H1 (cell line): Measurements from ENCODE around the gene CELSR1. TPM values are rescaled to one million over a fixed set of nuclear protein-coding genes. Genes with fewer than 3 reads are reported as not detected.

Source experiments
- CTCF ChIA-PET: fragments of 300-600 bp; sonication (Branson Sonifier 250); formaldehyde crosslinking; loops from one replicate; lab custom pipeline; 2021; ENCODE audit not compliant: partially characterized antibody; lab: Charles Lee
- POLR2A ChIA-PET: fragments of 300-600 bp; sonication (Branson Sonifier 250); formaldehyde crosslinking; loops from one replicate; lab custom pipeline; 2021; ENCODE audit warnings: inconsistent platforms; ENCODE audit not compliant: partially characterized antibody; lab: Charles Lee
- DNase-seq, 2 experiments: peaks; one replicate each; pipeline versions ENCODE4 v3.0.0 to v3.0.0-alpha.2; 2010 to 2022; ENCODE audit warnings: low spot score in 2 of 2, low read depth in 1 of 2, mixed read lengths in 1 of 2
- FAIRE-seq: peaks from 2 replicates; lab custom pipeline; 2011; peaks lifted over from hg19 to GRCh38; lab: Jason Lieb, UNC
- H2AFZ ChIP-seq: 2 replicates; pipeline ENCODE4 v1.8.1; 2012; ENCODE audit warnings: low read length, inconsistent platforms
- H2AK5ac ChIP-seq: 2 replicates; pipeline ENCODE4 v1.6.1; 2013; ENCODE audit warnings: low read depth, low read length
- H2BK120ac ChIP-seq: replicated peaks from 2 replicates; pipeline ENCODE3; 2013; ENCODE audit warnings: low read depth, low read length, inconsistent platforms
- H2BK12ac ChIP-seq: 2 replicates; pipeline ENCODE4 v1.6.1; 2013; ENCODE audit warnings: low read depth, low read length
- H2BK15ac ChIP-seq: 2 replicates; pipeline ENCODE4 v1.6.1; 2013; ENCODE audit warnings: low read length
- H2BK20ac ChIP-seq: 2 replicates; pipeline ENCODE4 v1.6.1; 2013; ENCODE audit warnings: low read length
- H2BK5ac ChIP-seq: 2 replicates; pipeline ENCODE4 v1.6.1; 2013; ENCODE audit warnings: low read depth, low read length
- H3K14ac ChIP-seq: 2 replicates; pipeline ENCODE4 v1.6.1; 2013; ENCODE audit warnings: inconsistent platforms; ENCODE audit not compliant: insufficient read length
- H3K18ac ChIP-seq: 2 replicates; pipeline ENCODE4 v1.6.1; 2013; ENCODE audit warnings: low read length; ENCODE audit errors: extremely low read depth
- H3K23ac ChIP-seq: 2 replicates; pipeline ENCODE4 v1.6.1; 2013; ENCODE audit warnings: inconsistent platforms; ENCODE audit not compliant: insufficient read length
- H3K23me2 ChIP-seq: 2 replicates; pipeline ENCODE4 v1.6.1; 2013; ENCODE audit warnings: low read depth, low read length
- H3K27ac ChIP-seq: 2 replicates; pipeline ENCODE4 v1.6.1; 2011; ENCODE audit warnings: low read depth, low read length, inconsistent platforms
- H3K27me3 ChIP-seq, 4 experiments: replicated peaks in 1 of 4; 1 replicate in 1 of 4; 2 replicates in 3 of 4; pipeline versions ENCODE4 v1.6.1 to v1.8.1; 2011 to 2013; ENCODE audit warnings: low read length in 3 of 4, mild to moderate bottlenecking in 3 of 4, inconsistent platforms in 2 of 4, mixed read lengths in 2 of 4, moderate library complexity in 1 of 4; ENCODE audit not compliant: control insufficient read depth in 3 of 4, insufficient read depth in 3 of 4; ENCODE audit errors: extremely low read depth in 1 of 4
- H3K36me3 ChIP-seq, 4 experiments: 2 replicates each; pipeline versions ENCODE4 v1.6.1 to v1.8.1; 2011 to 2013; ENCODE audit warnings: mild to moderate bottlenecking in 4 of 4, low read length in 3 of 4, moderate library complexity in 2 of 4, control low read depth in 1 of 4, inconsistent platforms in 1 of 4; ENCODE audit not compliant: insufficient read depth in 4 of 4, control insufficient read depth in 2 of 4
- H3K4ac ChIP-seq: replicated peaks from 2 replicates; pipeline ENCODE3; 2013; ENCODE audit warnings: low read length, low read depth, mixed read lengths, inconsistent platforms; ENCODE audit not compliant: insufficient read length
- H3K4me1 ChIP-seq, 4 experiments: replicated peaks in 1 of 4; 1 replicate in 1 of 4; 2 replicates in 3 of 4; pipeline versions ENCODE4 v1.6.1 to v1.8.1; 2011 to 2013; ENCODE audit warnings: low read length in 3 of 4, inconsistent platforms in 2 of 4, mixed read lengths in 1 of 4; ENCODE audit not compliant: insufficient read depth in 4 of 4, control insufficient read depth in 3 of 4
- H3K4me2 ChIP-seq, 2 experiments: 2 replicates each; pipeline versions ENCODE4 v1.6.1 to v1.8.1; 2011 to 2013; ENCODE audit warnings: low read depth in 2 of 2, low read length in 2 of 2, control low read depth in 1 of 2, inconsistent platforms in 1 of 2, mild to moderate bottlenecking in 1 of 2; ENCODE audit not compliant: insufficient read depth in 1 of 2
- H3K4me3 ChIP-seq, 4 experiments: fragments of 200-600, 300-600 bp in 1 of 4; sonication (generic), shearing (Covaris generic), sonication (Bioruptor Twin) in 1 of 4; 2 replicates each; pipeline versions ENCODE4 v1.5.1 to v1.8.1; 2011 to 2016; ENCODE audit warnings: low read length in 4 of 4, low read depth in 3 of 4, control low read depth in 2 of 4, inconsistent platforms in 2 of 4, mild to moderate bottlenecking in 2 of 4, mixed read lengths in 1 of 4, moderate library complexity in 1 of 4; ENCODE audit not compliant: insufficient read depth in 2 of 4; ENCODE audit errors: extremely low read depth in 1 of 4
- H3K56ac ChIP-seq: replicated peaks from 2 replicates; pipeline ENCODE3; 2013; ENCODE audit warnings: low read depth, mild to moderate bottlenecking, mixed read lengths, low read length, inconsistent platforms; ENCODE audit not compliant: insufficient read length
- H3K79me1 ChIP-seq: 2 replicates; pipeline ENCODE4 v1.6.1; 2013; ENCODE audit warnings: low read depth, low read length, control low read depth
- H3K79me2 ChIP-seq, 2 experiments: 2 replicates each; pipeline versions ENCODE4 v1.6.1 to v1.8.1; 2012 to 2013; ENCODE audit warnings: low read length in 2 of 2, mild to moderate bottlenecking in 2 of 2, inconsistent platforms in 1 of 2; ENCODE audit not compliant: insufficient read depth in 2 of 2, control insufficient read depth in 1 of 2
- H3K9ac ChIP-seq, 4 experiments: replicated peaks in 1 of 4; 1 replicate in 1 of 4; 2 replicates in 3 of 4; pipeline versions ENCODE4 v1.6.1 to v1.8.1; 2011 to 2013; ENCODE audit warnings: low read depth in 3 of 4, low read length in 3 of 4, control low read depth in 2 of 4, mild to moderate bottlenecking in 2 of 4, moderate library complexity in 2 of 4, inconsistent platforms in 1 of 4; ENCODE audit errors: extremely low read depth in 1 of 4
- H3K9me3 ChIP-seq, 2 experiments: 2 replicates each; pipeline versions ENCODE4 v1.6.1 to v1.8.1; 2012 to 2013; ENCODE audit warnings: mild to moderate bottlenecking in 2 of 2, moderate library complexity in 2 of 2, control low read depth in 1 of 2, inconsistent platforms in 1 of 2, low read depth in 1 of 2, low read length in 1 of 2, mixed read lengths in 1 of 2; ENCODE audit not compliant: insufficient read depth in 2 of 2
- H4K20me1 ChIP-seq, 2 experiments: replicated peaks in 1 of 2; 2 replicates each; pipeline versions ENCODE3 to v1.8.1; 2011 to 2013; ENCODE audit warnings: inconsistent platforms in 2 of 2, low read length in 2 of 2, mild to moderate bottlenecking in 1 of 2; ENCODE audit not compliant: insufficient read depth in 2 of 2, control insufficient read depth in 1 of 2
- H4K5ac ChIP-seq: 2 replicates; pipeline ENCODE4 v1.6.1; 2013; ENCODE audit warnings: low read length, low read depth, mixed read lengths, inconsistent platforms; ENCODE audit not compliant: insufficient read length
- H4K8ac ChIP-seq: 2 replicates; pipeline ENCODE4 v1.8.0; 2013; ENCODE audit warnings: mild to moderate bottlenecking, moderate library complexity, low read length, inconsistent platforms; ENCODE audit not compliant: insufficient read depth; ENCODE audit errors: extremely low read depth
- H4K91ac ChIP-seq: replicated peaks from 2 replicates; pipeline ENCODE3; 2013; ENCODE audit warnings: low read length, mixed read lengths, inconsistent platforms; ENCODE audit not compliant: insufficient read length
- ASH2L ChIP-seq: fragments of 200-600, 300-600 bp; sonication (generic); IDR thresholded peaks from one replicate; pipeline ENCODE4 v1.7.1; 2017; ENCODE audit warnings: low read length
- BACH1 ChIP-seq: IDR thresholded peaks from 2 replicates; pipeline ENCODE4 v1.6.1; 2012; ENCODE audit warnings: low read length, improper control_type of control experiment
- E2F6 ChIP-seq: IDR thresholded peaks from 2 replicates; pipeline ENCODE4 v1.6.1; 2012; ENCODE audit warnings: inconsistent platforms
- POU5F1 ChIP-seq: IDR thresholded peaks from 2 replicates; pipeline ENCODE4 v1.6.1; 2011; ENCODE audit warnings: low read depth, mild to moderate bottlenecking, low read length, moderate library complexity
- RXRA ChIP-seq: IDR thresholded peaks from 2 replicates; pipeline ENCODE4 v1.6.1; 2011; ENCODE audit warnings: low read depth, mild to moderate bottlenecking, low read length, moderate library complexity; ENCODE audit not compliant: insufficient read depth
- SIN3A ChIP-seq, 2 experiments: IDR thresholded peaks in 1 of 2; conservative IDR thresholded peaks in 1 of 2; 2 replicates each; pipeline ENCODE4 v1.6.1; 2011 to 2012; ENCODE audit warnings: low read length in 2 of 2, improper control_type of control experiment in 1 of 2, low read depth in 1 of 2, mild to moderate bottlenecking in 1 of 2
- SIX5 ChIP-seq: IDR thresholded peaks from 2 replicates; pipeline ENCODE4 v1.6.1; 2011; ENCODE audit warnings: mild to moderate bottlenecking, low read depth, low read length
- TCF12 ChIP-seq: IDR thresholded peaks from 2 replicates; pipeline ENCODE4 v1.6.1; 2011; ENCODE audit warnings: low read depth, mild to moderate bottlenecking, low read length
- USF2 ChIP-seq: IDR thresholded peaks from 2 replicates; pipeline ENCODE4 v1.6.1; 2011; ENCODE audit warnings: low read length, improper control_type of control experiment
- WGBS, 2 experiments: shearing (Covaris generic) in 1 of 2; methylation state at CpG; one replicate each; pipeline versions ENCODE4 v1.1.6 to v1.1.7; 2013 to 2015; ENCODE audit warnings: low lambda C conversion rate in 2 of 2, mixed read lengths in 2 of 2, inconsistent platforms in 1 of 2, low coverage in 1 of 2, missing lambda C conversion rate in 1 of 2; ENCODE audit not compliant: insufficient replicate concordance in 2 of 2, insufficient coverage in 1 of 2, insufficient read length in 1 of 2; ENCODE audit errors: extremely low coverage in 1 of 2, missing lambda C conversion rate in 1 of 2; 5-methylcytosine and 5-hydroxymethylcytosine counted together
- polyA plus RNA-seq, 7 experiments: library from polyadenylated mRNA; depleted of rRNA in 3 of 7; stranded (reverse) in 5 of 7; unstranded in 2 of 7; fragments of >200 nt in 5 of 7; fragments of 200-250 nt in 2 of 7; gene quantifications; 1 replicate in 5 of 7; 2 replicates in 1 of 7; 4 replicates in 1 of 7; pipeline versions ENCODE4 v1.2.1 to v1.2.3, GENCODE V29; 2011 to 2013; ENCODE audit warnings: missing spikeins in 2 of 7, mixed read lengths in 2 of 7
- total RNA-seq: library from RNA; stranded (reverse); fragmentation: NEBNext Ultra II Directional; extraction: Animal tissue kit (Norgen Biotek cat#: 25700); gene quantifications from 2 replicates; pipeline ENCODE4 v1.2.1, GENCODE V29; 2021

The CELSR1 gene
- total and polyA plus RNA-seq, 2 of the 8 experiments (the other 6 are each of a cell fraction or from before 2014, with no cell fraction given), result 9.0 to 12.4 TPM

GRCh38 chr22:46363611-46364321 lies 173.7 kb downstream of the CELSR1 start:
- no peak for TF ChIP-seq TCF12
- TF ChIP-seq SIX5, result no peak
- no peak for TF ChIP-seq POU5F1
- no peak for TF ChIP-seq RXRA
- TF ChIP-seq SIN3A (conservative IDR thresholded peaks at IDR 0.05 in 1 of 2, IDR thresholded peaks at IDR 0.05 in 1 of 2; ENCODE audit: low read depth in 1 of 2, low read length in 2 of 2), result no peak
- TF ChIP-seq USF2, result no peak
- no peak for TF ChIP-seq E2F6
- TF ChIP-seq ASH2L, result no peak
- TF ChIP-seq BACH1, result no peak
- Histone ChIP-seq H4K5ac (no peak overlapping the region), H3K18ac (no peak overlapping the region), H3K23me2 (no peaks in the 10 kb centered on the region), H3K27me3 (no peaks in the 10 kb centered on the region), H2BK12ac (no peak overlapping the region), H3K27ac (no peak overlapping the region), H3K14ac (no peak overlapping the region), H2AK5ac (no peak overlapping the region), H2BK20ac (no peak overlapping the region), H4K20me1 (peaks cover 0 to 5% of the 10 kb centered on the region in 2 experiments), H2BK120ac (no peak overlapping the region), H2BK15ac (no peak overlapping the region), H3K4me1 (peaks cover 0 to 15% (median 6%) of the 10 kb centered on the region in 4 experiments; a peak in 5 of 7 replicates), H3K56ac (no peak overlapping the region), H3K4ac (no peak overlapping the region), H2AFZ (no peak overlapping the region), H3K79me1 (no peaks in the 10 kb centered on the region), H4K8ac (0 out of 2 replicates have a peak overlapping the region, but pooled peaks have one; percentile 3), H3K9me3 (no peaks in the 10 kb centered on the region; a peak in 1 of 4 replicates), H3K23ac (no peak overlapping the region), H3K36me3 (peaks cover 0 to 3% (median 0%) of the 10 kb centered on the region in 4 experiments; a peak in 1 of 8 replicates), H3K4me3 (no peak overlapping the region), H3K4me2 (no peak overlapping the region), H3K9ac (no peak overlapping the region), H4K91ac (no peak overlapping the region), H3K79me2 (no peaks in the 10 kb centered on the region), H2BK5ac (no peak overlapping the region)
- CTCF ChIA-PET, result interaction anchor here (2.9 kb wide), 1 partner anchor 178 kb away, joined by 13 read pairs; no protein-coding TSS in a partner anchor
- FAIRE-seq (no peak), DNase-seq (no peak)
- 90% methylated on average over 30 of the region's 35 CpGs; no CpG with 5 or more reads in 1 of the 2 experiments for WGBS, 2 experiments
- POLR2A ChIA-PET, result no interaction called here
